ENCODE data around the gene CPLX3.

GRCh38 chr15:74872702-74873035 is 46.2 kb downstream of the CPLX3 start:
- TF ChIP-seq CTCF (IDR thresholded peaks at IDR 0.05) = no peak
- TF ChIP-seq POLR2A (IDR thresholded peaks at IDR 0.05) = no peak
